ENCODE data around the gene PLP1.
"Not testable (repeated sequence)": the region's sequence is repeated elsewhere in the genome, so short reads cannot be mapped to it uniquely, and the experiment has no call there.

Gene PLP1, protein sequence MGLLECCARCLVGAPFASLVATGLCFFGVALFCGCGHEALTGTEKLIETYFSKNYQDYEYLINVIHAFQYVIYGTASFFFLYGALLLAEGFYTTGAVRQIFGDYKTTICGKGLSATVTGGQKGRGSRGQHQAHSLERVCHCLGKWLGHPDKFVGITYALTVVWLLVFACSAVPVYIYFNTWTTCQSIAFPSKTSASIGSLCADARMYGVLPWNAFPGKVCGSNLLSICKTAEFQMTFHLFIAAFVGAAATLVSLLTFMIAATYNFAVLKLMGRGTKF

GRCh38 chrX:103776546-103776945 lies at the start of gene PLP1:
Gene PLP1, plus strand, starts transcription at chrX:103776840. Its CDS starts 156 bp downstream, at chrX:103776996.
- DNase-seq: no peak

DNA sequence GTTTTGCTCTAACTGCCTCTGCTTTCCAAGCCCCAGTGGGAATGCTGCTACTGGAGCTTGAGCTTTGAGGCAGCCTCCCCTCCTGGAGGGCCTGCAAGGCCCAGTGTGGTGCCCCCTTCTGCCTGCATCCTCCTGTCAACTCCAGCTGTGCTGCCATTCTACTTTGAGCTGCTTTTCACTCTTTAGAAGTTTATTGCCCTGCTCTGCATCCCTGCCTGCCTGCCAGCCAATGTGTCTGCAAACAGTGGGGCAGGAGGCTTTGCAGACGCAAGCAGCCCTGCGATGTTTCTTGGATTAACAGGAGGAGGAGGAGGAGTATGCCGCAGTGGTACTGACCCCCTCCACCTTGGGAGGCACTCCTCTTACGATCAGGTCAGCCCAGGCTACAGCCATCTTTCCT lies 49.5 kb upstream of the PLP1 start:
- DNase-seq: no peak

- DNase-seq: no peak
Measured at GRCh38 chrX:103729015-103729414, 47.6 kb upstream of the PLP1 start.

- DNase-seq: no peak
Measured at GRCh38 chrX:103730147-103730795, 46.4 kb upstream of the PLP1 start.

GRCh38 chrX:103730796-103731493 lies 45.7 kb upstream of the PLP1 start:
- DNase-seq: no peak

DNA sequence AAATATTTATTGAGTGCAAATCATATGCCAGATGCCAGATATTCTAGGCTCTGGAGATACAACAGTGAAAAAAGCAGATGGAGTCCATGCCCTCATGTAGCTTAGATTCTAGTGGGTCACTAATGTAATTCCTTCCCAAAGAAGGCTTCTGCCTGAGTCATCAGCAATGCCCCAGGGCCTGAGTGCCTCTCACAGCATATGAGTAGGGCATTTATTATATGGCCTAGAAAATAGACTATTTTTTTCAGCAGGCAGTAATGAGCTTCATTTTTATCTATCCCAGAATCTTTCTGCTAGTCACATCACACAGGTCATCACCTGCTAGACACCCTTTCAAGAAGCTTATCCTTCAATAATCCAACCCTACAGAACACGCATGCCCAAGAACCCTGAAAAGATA lies 43.6 kb upstream of the PLP1 start:
- DNase-seq: no peak

DNA sequence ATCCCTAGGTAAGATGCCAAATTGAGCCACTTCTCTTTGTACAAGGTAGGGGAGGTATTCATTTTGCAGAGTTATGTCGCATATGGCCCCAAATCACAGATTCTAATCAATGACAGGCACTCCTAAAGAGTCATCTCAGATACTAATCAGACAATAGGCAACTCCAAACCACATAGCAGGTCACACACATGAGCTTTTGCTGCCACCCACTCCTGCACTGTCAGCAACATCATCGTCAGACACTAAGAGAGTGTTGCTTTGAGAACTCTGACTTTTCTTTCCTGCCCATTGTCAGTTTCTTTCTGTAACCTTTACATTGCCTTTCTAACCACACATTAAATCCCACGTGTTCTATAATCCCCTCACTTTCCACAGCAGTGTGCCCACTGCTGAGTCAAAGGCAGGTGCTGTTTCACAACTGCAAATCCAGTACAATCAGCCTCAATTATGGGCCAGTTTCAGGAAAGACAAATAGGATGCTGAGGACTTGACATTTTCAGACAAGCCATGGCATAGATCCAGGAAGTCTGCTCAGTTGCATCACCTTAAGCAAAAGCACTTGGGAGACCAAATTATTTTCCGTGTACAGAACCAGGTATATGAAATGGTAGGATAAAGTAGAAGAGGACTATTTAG lies 42.4 kb upstream of the PLP1 start:
- DNase-seq: no peak

DNA sequence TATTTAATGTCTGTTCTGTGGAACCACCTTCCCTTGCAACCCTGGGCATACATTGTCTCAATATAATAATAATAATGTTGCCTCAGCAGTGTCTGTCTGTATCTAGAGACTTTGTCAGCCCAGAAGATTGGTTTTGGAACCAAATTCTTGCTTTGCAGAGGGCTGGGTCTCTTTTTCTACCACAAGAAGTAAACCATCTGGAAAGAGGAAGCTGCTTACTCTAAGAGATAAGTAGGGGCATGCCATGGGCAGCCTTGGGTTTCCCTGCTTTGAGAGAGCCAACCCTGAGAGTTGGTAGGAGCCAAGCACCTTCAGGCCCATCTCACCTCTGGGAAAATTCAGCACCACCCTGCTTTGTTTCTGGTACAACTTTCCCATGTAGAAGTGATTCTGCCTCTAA lies 38.9 kb upstream of the PLP1 start:
- DNase-seq: no peak

GRCh38 chrX:103739421-103739820 lies 37.2 kb upstream of the PLP1 start:
- no peak for DNase-seq

DNA sequence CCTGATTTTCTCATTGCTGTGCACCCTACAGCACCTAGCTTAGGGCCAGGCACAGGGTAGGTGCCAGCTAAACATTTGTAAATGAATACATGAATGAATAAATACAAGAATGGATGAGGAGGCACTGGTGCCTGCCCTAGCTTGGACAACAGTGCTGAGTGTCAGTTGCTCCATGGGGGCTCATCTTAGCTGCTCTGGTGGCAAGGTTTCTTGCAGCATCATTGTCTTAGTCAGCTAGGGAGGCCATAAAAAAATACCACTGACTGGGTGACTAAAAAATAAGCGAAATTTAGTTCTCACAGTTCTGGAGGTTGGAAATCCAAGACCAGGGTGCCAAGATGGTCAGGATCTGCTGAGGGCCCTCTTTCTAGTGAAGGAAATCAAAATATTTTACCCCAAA lies 34.8 kb upstream of the PLP1 start:
- no peak for DNase-seq

DNA sequence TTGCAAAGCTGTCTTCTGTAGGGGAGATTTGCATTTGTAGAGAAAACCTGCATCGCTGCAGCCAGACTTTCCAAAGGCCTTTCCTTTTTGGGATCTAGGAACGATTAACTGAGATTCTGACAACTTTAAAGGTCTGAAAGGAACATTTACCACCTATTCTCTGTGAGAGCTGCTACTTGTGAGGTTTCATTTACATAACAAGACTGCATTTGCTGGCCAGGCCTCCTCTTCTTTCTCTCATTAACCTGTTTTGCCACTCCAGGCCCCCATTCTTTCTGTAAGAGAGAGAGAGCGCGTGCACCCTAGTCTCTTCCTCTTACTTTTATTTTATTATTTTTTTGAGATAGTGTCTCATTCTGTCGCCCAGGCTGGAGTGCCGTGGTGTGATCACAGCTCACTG lies 34.3 kb upstream of the PLP1 start:
- no peak for DNase-seq

DNA sequence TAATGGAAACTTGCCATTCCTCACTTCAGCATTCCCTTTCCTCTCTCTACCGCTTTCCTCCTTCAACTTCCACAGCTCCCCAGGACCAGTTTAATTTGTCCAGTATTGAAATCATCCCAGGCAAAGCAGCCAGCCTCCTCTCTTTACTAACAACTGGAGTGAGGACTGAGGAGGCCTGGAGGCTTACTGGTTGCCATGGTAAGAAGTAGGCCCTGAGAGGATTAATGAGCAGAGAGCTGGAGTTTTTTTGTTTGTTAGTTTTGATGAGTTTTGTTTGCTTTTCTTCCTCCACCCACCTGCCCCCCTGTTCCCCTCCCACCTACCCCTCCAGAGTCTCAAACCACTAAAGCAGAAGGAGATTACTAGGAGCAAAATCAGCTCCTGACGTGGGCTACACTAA lies 29.5 kb upstream of the PLP1 start:
- DNase-seq: no peak

DNA sequence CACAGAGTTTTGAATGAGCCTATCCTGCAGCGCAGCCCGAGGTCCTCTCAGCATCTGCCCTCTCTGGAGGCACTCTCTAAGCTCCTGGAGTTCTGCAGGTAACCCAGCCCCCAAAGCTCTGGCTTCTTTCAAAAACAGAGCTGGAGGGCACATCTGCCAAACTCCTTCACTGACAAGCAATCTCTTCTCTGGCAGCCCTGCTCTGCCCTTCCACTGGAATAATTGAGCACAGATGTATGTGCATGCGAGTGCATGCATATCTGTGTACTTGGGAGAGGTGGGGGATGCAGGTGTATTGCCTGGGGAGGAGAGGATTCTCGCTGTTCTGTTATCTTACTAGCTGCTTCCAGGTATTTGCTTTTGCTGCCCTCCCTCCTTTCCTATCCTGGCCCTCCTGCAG lies 22.2 kb upstream of the PLP1 start:
- no peak for DNase-seq

- no peak for DNase-seq
Measured at GRCh38 chrX:103756736-103757135, 19.9 kb upstream of the PLP1 start.

GRCh38 chrX:103758555-103758954 lies 18.1 kb upstream of the PLP1 start:
- DNase-seq: no peak

DNA sequence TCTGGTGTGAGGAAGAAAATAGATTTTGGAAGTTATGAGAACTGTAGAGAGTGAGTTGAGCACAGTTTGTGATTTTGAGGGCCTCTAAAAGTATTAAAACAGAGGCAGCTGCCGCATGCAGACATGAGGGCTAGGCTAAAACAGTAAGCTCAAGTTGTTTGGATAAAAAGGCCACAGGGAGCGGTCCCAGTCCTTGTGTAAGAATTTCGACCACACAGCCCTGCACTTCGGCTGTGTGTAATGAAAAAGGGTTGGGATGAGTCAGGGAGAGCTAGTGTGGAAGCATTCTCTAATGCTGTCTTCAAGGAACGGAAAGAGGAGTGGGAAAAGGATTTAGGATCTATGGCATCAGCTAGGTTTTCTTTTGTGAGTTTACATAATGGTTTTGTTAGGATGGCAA lies 13.1 kb upstream of the PLP1 start:
- DNase-seq: not testable (repeated sequence)

GRCh38 chrX:103766813-103767555 lies 9.7 kb upstream of the PLP1 start:
- not testable (repeated sequence) for DNase-seq

DNA sequence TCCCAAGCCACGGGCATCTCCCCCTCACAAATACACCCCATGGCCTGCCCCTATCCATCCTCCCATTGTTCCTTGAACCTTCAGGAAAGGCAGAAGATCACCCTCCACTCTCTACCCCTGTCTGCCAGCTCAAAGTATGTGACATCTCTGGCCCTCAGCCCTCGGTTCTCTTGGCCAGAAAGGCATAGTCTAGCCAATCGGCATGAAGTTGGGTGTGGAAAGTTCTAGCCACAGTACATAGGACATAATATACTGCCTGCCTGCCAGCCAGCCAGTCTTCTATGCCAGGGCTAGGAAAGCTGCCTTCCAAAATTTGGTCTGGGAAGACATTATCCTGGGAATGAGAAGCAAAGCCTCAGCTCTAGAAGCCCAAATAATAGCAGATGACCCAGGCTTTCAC lies 3.2 kb upstream of the PLP1 start:
- no peak for DNase-seq

- no peak for DNase-seq
Measured at GRCh38 chrX:103774070-103774642, 2.5 kb upstream of the PLP1 start.

GRCh38 chrX:103779141-103779789 lies 2.6 kb downstream of the PLP1 start:
- DNase-seq: no peak

GRCh38 chrX:103780336-103781061 lies 3.9 kb downstream of the PLP1 start:
- DNase-seq: no peak

GRCh38 chrX:103781062-103781402 lies 4.4 kb downstream of the PLP1 start:
- no peak for DNase-seq
